ENCODE results near the gene AGAP1.

The AGAP1 gene

DNA sequence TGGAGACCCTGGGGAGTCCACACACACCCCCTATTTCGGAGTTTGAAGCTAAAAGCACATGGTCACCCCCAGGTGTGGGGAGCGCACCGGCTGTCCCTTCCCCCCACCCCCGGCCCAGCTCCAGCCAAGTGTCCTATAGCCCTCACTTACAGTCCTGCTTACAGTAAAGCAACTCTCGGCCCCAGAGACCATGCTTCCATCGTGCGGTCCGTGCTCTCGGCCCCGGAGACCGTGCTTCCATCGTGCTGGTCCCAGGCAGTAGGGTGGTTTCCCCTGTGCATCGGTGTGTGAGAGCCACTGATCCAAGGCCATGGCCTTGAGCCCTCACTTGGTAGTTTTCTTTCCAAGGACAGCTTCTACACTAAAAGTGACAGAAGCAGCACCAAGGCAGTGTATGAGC is 625.6 kb downstream of the AGAP1 start:
- Histone ChIP-seq H3K9ac (ENCODE audit: low read depth in 1 of 2, low read length in 2 of 2) (no peak overlapping the region), H3K27me3 (ENCODE audit: control insufficient read depth in 1 of 2, insufficient read depth in 2 of 2, low read length in 2 of 2) (no peaks in the 10 kb centered on the region), H3K9me3 (ENCODE audit: control insufficient read depth in 1 of 2, low read length in 2 of 2) (no peaks in the 10 kb centered on the region), H3K27ac (ENCODE audit: low read depth, low read length) (no peak overlapping the region), H3K36me3 (ENCODE audit: control insufficient read depth in 1 of 2, insufficient read depth in 2 of 2, low read length in 2 of 2) (peaks cover 8 to 16% of the 10 kb centered on the region in 2 donors), H3K4me1 (ENCODE audit: control insufficient read depth in 1 of 2, insufficient read depth in 2 of 2, low read length in 2 of 2) (no peaks in the 10 kb centered on the region), H3K4me3 (ENCODE audit: low read depth in 1 of 2, low read length in 2 of 2) (no peak overlapping the region)

DNA sequence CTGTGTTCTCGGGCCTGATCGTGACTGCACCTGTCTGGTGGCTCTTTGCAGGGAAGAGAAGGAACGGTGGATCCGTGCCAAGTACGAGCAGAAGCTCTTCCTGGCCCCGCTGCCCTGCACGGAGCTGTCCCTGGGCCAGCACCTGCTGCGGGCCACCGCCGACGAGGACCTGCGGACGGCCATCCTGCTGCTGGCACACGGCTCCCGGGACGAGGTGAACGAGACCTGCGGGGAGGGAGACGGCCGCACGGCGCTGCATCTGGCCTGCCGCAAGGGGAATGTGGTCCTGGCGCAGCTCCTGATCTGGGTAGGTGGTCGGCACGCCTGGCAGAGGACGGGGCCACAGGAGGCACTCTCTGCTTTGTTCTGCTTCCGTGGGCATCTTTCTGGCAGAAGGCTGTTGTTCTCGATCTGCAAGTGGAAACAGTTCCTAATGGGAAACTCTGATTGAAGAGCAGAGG is 626.3 kb downstream of the AGAP1 start:
- no peak overlapping the region for H3K4me3 ChIP-seq (ENCODE audit: low read depth in 1 of 2, low read length in 2 of 2)

DNA sequence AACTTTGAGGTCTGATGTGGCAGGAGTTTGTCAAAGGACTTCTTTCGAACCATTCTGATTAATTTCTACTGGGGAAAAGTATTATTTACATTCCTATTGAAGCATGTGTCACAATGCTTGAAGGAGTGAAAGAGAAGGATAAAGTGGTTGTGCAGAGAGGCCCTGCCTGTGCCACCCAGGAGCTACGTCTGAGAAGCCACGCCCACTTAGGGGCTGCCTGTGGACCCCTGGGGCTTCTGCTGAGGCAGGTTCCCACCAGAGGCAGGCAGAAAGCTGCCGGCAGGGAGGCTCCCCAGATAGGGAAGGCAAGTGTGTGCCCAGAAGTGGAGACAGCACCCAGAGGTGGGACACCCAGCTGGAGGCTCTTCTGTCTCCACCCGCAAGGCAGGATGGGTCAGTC is 627.0 kb downstream of the AGAP1 start:
- no peak overlapping the region for H3K4me3 ChIP-seq (ENCODE audit: low read depth in 1 of 2, low read length in 2 of 2)
- H3K4me1 ChIP-seq (ENCODE audit: control insufficient read depth in 1 of 2, insufficient read depth in 2 of 2, low read length in 2 of 2), result no peaks in the 10 kb centered on the region
- no peak overlapping the region for H3K27ac ChIP-seq (ENCODE audit: low read depth, low read length)
- H3K36me3 ChIP-seq (ENCODE audit: control insufficient read depth in 1 of 2, insufficient read depth in 2 of 2, low read length in 2 of 2), result peaks cover 8 to 23% of the 10 kb centered on the region in 2 donors
- no peak overlapping the region for H3K9ac ChIP-seq (ENCODE audit: low read depth in 1 of 2, low read length in 2 of 2)
- H3K9me3 ChIP-seq (ENCODE audit: control insufficient read depth in 1 of 2, low read length in 2 of 2), result no peaks in the 10 kb centered on the region
- no peaks in the 10 kb centered on the region for H3K27me3 ChIP-seq (ENCODE audit: control insufficient read depth in 1 of 2, insufficient read depth in 2 of 2, low read length in 2 of 2)

More for the DNA sequence above, 626.3 kb downstream of the AGAP1 start:
- Histone ChIP-seq H3K9me3 (ENCODE audit: control insufficient read depth in 1 of 2, low read length in 2 of 2) (no peaks in the 10 kb centered on the region), H3K27me3 (ENCODE audit: control insufficient read depth in 1 of 2, insufficient read depth in 2 of 2, low read length in 2 of 2) (no peaks in the 10 kb centered on the region), H3K9ac (ENCODE audit: low read depth in 1 of 2, low read length in 2 of 2) (no peak overlapping the region), H3K27ac (ENCODE audit: low read depth, low read length) (no peak overlapping the region), H3K4me1 (ENCODE audit: control insufficient read depth in 1 of 2, insufficient read depth in 2 of 2, low read length in 2 of 2) (no peaks in the 10 kb centered on the region), H3K36me3 (ENCODE audit: control insufficient read depth in 1 of 2, insufficient read depth in 2 of 2, low read length in 2 of 2) (peaks cover 8 to 23% of the 10 kb centered on the region in 2 donors)

DNA sequence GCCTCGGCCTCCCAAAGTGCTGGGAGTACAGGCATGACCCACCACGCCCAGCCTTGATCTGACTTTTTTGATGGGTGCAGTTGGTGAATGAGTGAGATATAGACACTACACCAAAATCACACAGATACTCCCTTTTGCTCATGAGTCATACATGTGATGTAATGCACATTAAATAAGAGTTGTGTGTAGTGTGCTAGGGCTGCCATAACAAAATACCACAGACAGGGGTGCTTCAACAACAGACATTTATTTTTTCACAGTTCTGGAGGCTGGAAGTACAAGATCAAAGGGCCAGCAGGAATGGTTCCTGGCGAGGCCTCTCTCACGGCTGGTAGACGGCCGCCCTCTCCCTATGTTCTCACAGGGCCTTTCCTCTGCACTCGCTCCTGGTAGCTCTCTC is 627.7 kb downstream of the AGAP1 start:
- Histone ChIP-seq H3K9ac (ENCODE audit: low read depth in 1 of 2, low read length in 2 of 2) (no peak overlapping the region), H3K4me3 (ENCODE audit: low read depth in 1 of 2, low read length in 2 of 2) (no peak overlapping the region), H3K27ac (ENCODE audit: low read depth, low read length) (no peak overlapping the region), H3K36me3 (ENCODE audit: control insufficient read depth in 1 of 2, insufficient read depth in 2 of 2, low read length in 2 of 2) (peaks cover 8 to 23% of the 10 kb centered on the region in 2 donors), H3K4me1 (ENCODE audit: control insufficient read depth in 1 of 2, insufficient read depth in 2 of 2, low read length in 2 of 2) (no peaks in the 10 kb centered on the region), H3K27me3 (ENCODE audit: control insufficient read depth in 1 of 2, insufficient read depth in 2 of 2, low read length in 2 of 2) (no peaks in the 10 kb centered on the region), H3K9me3 (ENCODE audit: control insufficient read depth in 1 of 2, low read length in 2 of 2) (no peaks in the 10 kb centered on the region)

DNA sequence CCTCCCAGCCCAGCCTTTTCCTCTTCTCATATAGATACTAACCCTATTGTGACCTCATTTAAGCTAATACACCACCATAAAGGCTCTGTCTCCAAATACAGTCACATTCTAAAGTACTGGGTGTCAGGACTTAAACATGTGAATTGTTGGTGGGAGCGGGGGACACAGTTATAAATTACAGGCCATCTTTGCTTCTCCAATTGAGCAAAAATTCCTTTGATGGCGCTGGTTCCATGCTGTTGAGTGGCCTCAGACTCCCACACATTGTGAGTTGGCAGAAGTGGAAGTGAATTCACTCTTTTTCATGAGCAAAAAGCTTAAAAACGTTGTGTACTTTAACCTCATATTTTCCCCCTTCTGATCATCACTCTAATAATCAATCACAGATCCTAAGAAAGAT is 628.4 kb downstream of the AGAP1 start:
- Histone ChIP-seq H3K9me3 (ENCODE audit: control insufficient read depth in 1 of 2, low read length in 2 of 2) (no peaks in the 10 kb centered on the region), H3K4me3 (ENCODE audit: low read depth in 1 of 2, low read length in 2 of 2) (no peak overlapping the region), H3K36me3 (ENCODE audit: control insufficient read depth in 1 of 2, insufficient read depth in 2 of 2, low read length in 2 of 2) (peaks cover 10 to 23% of the 10 kb centered on the region in 2 donors), H3K4me1 (ENCODE audit: control insufficient read depth in 1 of 2, insufficient read depth in 2 of 2, low read length in 2 of 2) (no peaks in the 10 kb centered on the region), H3K27ac (ENCODE audit: low read depth, low read length) (no peak overlapping the region), H3K27me3 (ENCODE audit: control insufficient read depth in 1 of 2, insufficient read depth in 2 of 2, low read length in 2 of 2) (no peaks in the 10 kb centered on the region), H3K9ac (ENCODE audit: low read depth in 1 of 2, low read length in 2 of 2) (no peak overlapping the region)

DNA sequence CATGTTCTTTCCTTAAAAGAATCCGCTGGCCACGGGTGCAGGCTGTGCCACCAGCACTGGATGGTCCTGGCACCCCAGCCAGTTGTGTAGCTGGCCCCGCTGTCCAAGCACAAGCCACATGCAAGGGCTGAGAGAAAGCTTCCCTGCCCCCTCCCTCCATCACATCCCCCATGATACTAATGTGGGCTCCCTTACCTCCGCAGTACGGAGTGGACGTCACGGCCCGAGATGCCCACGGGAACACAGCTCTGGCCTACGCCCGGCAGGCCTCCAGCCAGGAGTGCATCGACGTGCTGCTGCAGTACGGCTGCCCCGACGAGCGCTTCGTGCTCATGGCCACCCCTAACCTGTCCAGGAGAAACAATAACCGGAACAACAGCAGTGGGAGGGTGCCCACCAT is 629.9 kb downstream of the AGAP1 start:
- peaks cover 10 to 23% of the 10 kb centered on the region in 2 donors for H3K36me3 ChIP-seq (ENCODE audit: control insufficient read depth in 1 of 2, insufficient read depth in 2 of 2, low read length in 2 of 2)
- H3K27me3 ChIP-seq (ENCODE audit: control insufficient read depth in 1 of 2, insufficient read depth in 2 of 2, low read length in 2 of 2), result no peaks in the 10 kb centered on the region
- no peaks in the 10 kb centered on the region for H3K4me1 ChIP-seq (ENCODE audit: control insufficient read depth in 1 of 2, insufficient read depth in 2 of 2, low read length in 2 of 2)
- H3K27ac ChIP-seq (ENCODE audit: low read depth, low read length), result no peak overlapping the region
- no peak overlapping the region for H3K9ac ChIP-seq (ENCODE audit: low read depth in 1 of 2, low read length in 2 of 2)
- no peak overlapping the region for H3K4me3 ChIP-seq (ENCODE audit: low read depth in 1 of 2, low read length in 2 of 2)
- H3K9me3 ChIP-seq (ENCODE audit: control insufficient read depth in 1 of 2, low read length in 2 of 2), result no peaks in the 10 kb centered on the region

DNA sequence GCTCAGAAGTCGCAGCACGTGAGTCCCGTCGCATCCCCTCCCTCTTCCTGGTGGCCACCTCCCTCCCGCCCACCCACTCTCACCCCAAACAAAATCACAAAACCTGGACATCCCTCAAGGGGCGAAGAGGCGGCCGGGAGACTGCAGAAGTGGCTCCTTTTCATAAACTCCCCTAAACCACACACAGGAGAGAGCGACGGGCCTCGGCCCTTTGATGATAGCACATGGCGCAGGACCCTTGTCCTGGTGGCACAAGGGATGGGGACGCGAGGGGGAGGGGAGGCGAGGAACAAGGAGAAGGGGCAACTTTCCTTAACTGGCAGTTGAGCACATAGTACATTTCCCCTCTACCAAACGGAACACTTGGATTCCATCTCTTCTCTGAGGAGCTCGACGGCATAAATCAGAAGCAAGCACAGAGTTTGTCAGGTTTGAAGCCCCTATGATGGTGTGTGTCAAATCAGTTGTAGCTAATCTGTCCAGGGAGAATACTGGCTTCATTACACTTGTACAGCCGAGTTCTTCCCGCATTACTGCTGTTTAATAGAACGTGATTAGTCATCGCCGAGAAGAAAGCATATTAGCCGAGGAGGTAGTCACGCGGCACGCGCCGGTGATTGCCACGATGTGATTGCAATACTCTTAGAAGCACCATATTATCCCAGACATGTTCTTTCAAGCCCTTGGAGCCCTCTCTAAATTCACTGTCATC is 630.5 kb downstream of the AGAP1 start:
- Histone ChIP-seq H3K27me3 (ENCODE audit: control insufficient read depth in 1 of 2, insufficient read depth in 2 of 2, low read length in 2 of 2) (no peaks in the 10 kb centered on the region), H3K36me3 (ENCODE audit: control insufficient read depth in 1 of 2, insufficient read depth in 2 of 2, low read length in 2 of 2) (peaks cover 10 to 23% of the 10 kb centered on the region in 2 donors), H3K27ac (ENCODE audit: low read depth, low read length) (no peak overlapping the region), H3K9me3 (ENCODE audit: control insufficient read depth in 1 of 2, low read length in 2 of 2) (no peaks in the 10 kb centered on the region), H3K4me1 (ENCODE audit: control insufficient read depth in 1 of 2, insufficient read depth in 2 of 2, low read length in 2 of 2) (no peaks in the 10 kb centered on the region), H3K9ac (ENCODE audit: low read depth in 1 of 2, low read length in 2 of 2) (no peak overlapping the region), H3K4me3 (ENCODE audit: low read depth in 1 of 2, low read length in 2 of 2) (no peak overlapping the region)

DNA sequence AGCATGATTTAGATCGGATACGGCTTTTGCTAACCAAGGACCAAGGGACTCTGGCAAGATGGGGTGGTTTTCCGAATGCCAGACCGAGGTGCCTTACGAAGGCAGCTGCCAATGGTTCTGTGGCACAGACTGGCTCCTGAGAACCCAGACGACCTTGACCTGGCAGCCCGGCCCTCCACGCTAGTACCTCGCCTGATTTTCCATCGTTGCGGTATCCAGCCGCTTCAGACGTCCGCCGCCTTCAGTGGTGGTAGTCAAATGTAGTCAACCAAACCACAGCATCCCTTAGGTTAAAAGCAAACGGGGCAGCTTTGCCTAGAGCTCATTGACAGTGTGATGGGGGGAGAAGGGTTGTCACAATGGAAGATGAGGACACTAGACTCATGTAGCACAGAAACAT is 631.7 kb downstream of the AGAP1 start:
- Histone ChIP-seq H3K36me3 (ENCODE audit: control insufficient read depth in 1 of 2, insufficient read depth in 2 of 2, low read length in 2 of 2) (peaks cover 8 to 18% of the 10 kb centered on the region in 2 donors), H3K9ac (ENCODE audit: low read depth in 1 of 2, low read length in 2 of 2) (no peak overlapping the region), H3K27me3 (ENCODE audit: control insufficient read depth in 1 of 2, insufficient read depth in 2 of 2, low read length in 2 of 2) (no peaks in the 10 kb centered on the region), H3K9me3 (ENCODE audit: control insufficient read depth in 1 of 2, low read length in 2 of 2) (no peaks in the 10 kb centered on the region), H3K4me3 (ENCODE audit: low read depth in 1 of 2, low read length in 2 of 2) (no peak overlapping the region), H3K4me1 (ENCODE audit: control insufficient read depth in 1 of 2, insufficient read depth in 2 of 2, low read length in 2 of 2) (no peaks in the 10 kb centered on the region), H3K27ac (ENCODE audit: low read depth, low read length) (no peak overlapping the region)

DNA sequence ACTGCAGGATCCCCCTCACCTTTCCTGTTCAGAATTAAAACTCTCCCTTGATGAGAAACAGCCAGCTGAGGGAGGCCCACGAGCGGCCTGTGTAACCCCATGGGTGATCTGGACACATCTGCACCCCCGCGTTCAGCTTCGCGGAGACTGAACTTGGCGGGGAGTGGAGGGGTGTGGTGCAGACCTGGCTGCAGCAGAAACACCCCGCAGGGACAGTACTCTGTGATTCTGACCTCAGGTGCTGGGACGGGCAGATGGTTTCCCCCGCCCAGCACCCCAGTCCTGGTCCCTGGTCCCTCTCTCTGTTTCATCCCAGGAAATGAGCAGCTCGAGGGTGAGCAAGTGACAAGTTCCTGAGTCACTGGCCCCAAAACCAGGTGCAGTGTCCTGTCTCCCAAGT is 633.2 kb downstream of the AGAP1 start:
- Histone ChIP-seq H3K27ac (ENCODE audit: low read depth, low read length) (no peak overlapping the region), H3K9me3 (ENCODE audit: control insufficient read depth in 1 of 2, low read length in 2 of 2) (no peaks in the 10 kb centered on the region), H3K36me3 (ENCODE audit: control insufficient read depth in 1 of 2, insufficient read depth in 2 of 2, low read length in 2 of 2) (peaks cover 3 to 14% of the 10 kb centered on the region in 2 donors), H3K27me3 (ENCODE audit: control insufficient read depth in 1 of 2, insufficient read depth in 2 of 2, low read length in 2 of 2) (no peaks in the 10 kb centered on the region), H3K9ac (ENCODE audit: low read depth in 1 of 2, low read length in 2 of 2) (no peak overlapping the region), H3K4me3 (ENCODE audit: low read depth in 1 of 2, low read length in 2 of 2) (no peak overlapping the region), H3K4me1 (ENCODE audit: control insufficient read depth in 1 of 2, insufficient read depth in 2 of 2, low read length in 2 of 2) (no peaks in the 10 kb centered on the region)

DNA sequence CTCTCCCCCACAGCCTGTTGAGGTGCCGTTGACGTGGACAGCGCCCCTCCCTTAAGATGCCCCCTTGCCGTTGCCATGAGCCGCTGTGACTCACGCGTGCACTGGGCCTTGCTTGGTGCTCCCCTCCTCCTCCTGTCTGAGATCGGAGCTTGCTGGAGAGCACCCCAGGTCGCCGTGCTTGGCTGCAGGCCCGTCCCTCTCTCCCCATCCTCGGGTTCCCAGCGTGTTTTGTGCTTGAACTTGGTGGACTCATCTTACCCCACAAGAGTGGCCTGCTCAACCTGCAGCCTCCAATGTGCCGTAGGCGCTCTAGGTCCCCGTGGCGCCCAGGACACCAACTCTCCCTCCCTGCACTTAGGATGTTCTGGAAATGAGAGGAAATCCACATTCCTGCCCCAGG is 634.5 kb downstream of the AGAP1 start:
- Histone ChIP-seq H3K4me1 (ENCODE audit: control insufficient read depth in 1 of 2, insufficient read depth in 2 of 2, low read length in 2 of 2) (no peaks in the 10 kb centered on the region), H3K27me3 (ENCODE audit: control insufficient read depth in 1 of 2, insufficient read depth in 2 of 2, low read length in 2 of 2) (no peaks in the 10 kb centered on the region), H3K27ac (ENCODE audit: low read depth, low read length) (no peak overlapping the region), H3K9ac (ENCODE audit: low read depth in 1 of 2, low read length in 2 of 2) (no peak overlapping the region), H3K9me3 (ENCODE audit: control insufficient read depth in 1 of 2, low read length in 2 of 2) (no peaks in the 10 kb centered on the region), H3K4me3 (ENCODE audit: low read depth in 1 of 2, low read length in 2 of 2) (no peak overlapping the region), H3K36me3 (ENCODE audit: control insufficient read depth in 1 of 2, insufficient read depth in 2 of 2, low read length in 2 of 2) (peaks cover 3 to 7% of the 10 kb centered on the region in 2 donors)

Measured in duodenal mucosa (tissue), 2 donors.